Neural progenitor cell (in vitro differentiated cells): Measurements from ENCODE around the gene MOB1A. TPM values are rescaled to one million over a fixed set of nuclear protein-coding genes. Genes with fewer than 3 reads are reported as not detected.

ENCODE experiments used
- DNase-seq: peaks from one replicate; pipeline ENCODE4 v3.0.0-alpha.2; 2016; ENCODE audit warnings: low spot score
- H2AFZ ChIP-seq: fragments of 200-600 bp; sonication (generic); replicated peaks from 2 replicates; pipeline ENCODE4 v1.6.1; 2016; ENCODE audit warnings: antibody characterized with exemption
- H3F3A ChIP-seq: fragments of 200-600 bp; sonication (generic); 2 replicates; pipeline ENCODE4 v1.6.1; 2016; ENCODE audit warnings: antibody characterized with exemption, low read depth
- H3K27ac ChIP-seq: fragments of 200-600 bp; sonication (generic); 2 replicates; pipeline ENCODE4 v1.5.1; 2016; ENCODE audit warnings: mild to moderate bottlenecking
- H3K27me3 ChIP-seq: fragments of 200-600 bp; sonication (generic); 2 replicates; pipeline ENCODE4 v1.6.1; 2016; ENCODE audit warnings: mild to moderate bottlenecking, moderate library complexity
- H3K36me3 ChIP-seq: fragments of 200-600 bp; sonication (generic); 2 replicates; pipeline ENCODE4 v1.5.1; 2016
- H3K4me1 ChIP-seq: fragments of 200-600 bp; sonication (generic); 2 replicates; pipeline ENCODE4 v1.6.1; 2016; ENCODE audit warnings: mixed run types
- H3K4me2 ChIP-seq: fragments of 200-600 bp; sonication (generic); 2 replicates; pipeline ENCODE4 v1.6.1; 2016
- H3K4me3 ChIP-seq: fragments of 200-600 bp; sonication (generic); 2 replicates; pipeline ENCODE4 v1.5.1; 2016
- H3K79me2 ChIP-seq: fragments of 200-600 bp; sonication (generic); 2 replicates; pipeline ENCODE4 v1.6.1; 2016; ENCODE audit warnings: low read depth
- H3K9ac ChIP-seq: fragments of 200-600 bp; sonication (generic); 2 replicates; pipeline ENCODE4 v1.6.1; 2016
- H3K9me3 ChIP-seq: fragments of 200-600 bp; sonication (generic); 2 replicates; pipeline ENCODE4 v1.5.1; 2016; ENCODE audit warnings: low read depth
- H4K20me1 ChIP-seq: fragments of 200-600 bp; sonication (generic); 2 replicates; pipeline ENCODE4 v1.6.1; 2016; ENCODE audit warnings: low read depth
- H3K27ac Mint-ChIP-seq: 3 replicates; pipeline ENCODE4 v1.8.0; 2021; ENCODE audit warnings: mixed read lengths
- H3K27me3 Mint-ChIP-seq: 2 replicates; pipeline ENCODE4 v1.8.0; 2022; ENCODE audit warnings: low read depth, mild to moderate bottlenecking, inconsistent platforms, moderate library complexity, mixed read lengths; ENCODE audit not compliant: insufficient read depth
- H3K36me3 Mint-ChIP-seq: 3 replicates; pipeline ENCODE4 v1.8.0; 2021; ENCODE audit warnings: mixed read lengths
- H3K4me1 Mint-ChIP-seq: 3 replicates; pipeline ENCODE4 v1.8.0; 2021; ENCODE audit warnings: mixed read lengths
- H3K4me3 Mint-ChIP-seq: 3 replicates; pipeline ENCODE4 v1.8.0; 2021; ENCODE audit warnings: mild to moderate bottlenecking, moderate library complexity, mixed read lengths
- H3K9me3 Mint-ChIP-seq: 3 replicates; pipeline ENCODE4 v1.8.0; 2020; ENCODE audit warnings: mixed read lengths
- EZH2 ChIP-seq: fragments of 200-600 bp; sonication (generic); IDR thresholded peaks from 2 replicates; pipeline ENCODE4 v1.6.1; 2017; ENCODE audit warnings: antibody characterized with exemption, mild to moderate bottlenecking, moderate library complexity
- EZH2phosphoT487 ChIP-seq: fragments of 200-600 bp; sonication (generic); IDR thresholded peaks from 2 replicates; pipeline ENCODE4 v1.6.1; 2017; ENCODE audit warnings: antibody characterized with exemption
- total RNA-seq: library from RNA; depleted of rRNA; stranded (reverse); fragments of >200 nt; gene quantifications from 2 replicates; pipeline ENCODE4 v1.2.3, GENCODE V29; 2015; ENCODE audit warnings: low replicate concordance
- TF ChIP-seq, protein P1 (sequence below): fragments of 200-600 bp; sonication (generic); IDR thresholded peaks from 2 replicates; pipeline ENCODE4 v1.5.1; 2017; ENCODE audit warnings: antibody characterized with exemption, mild to moderate bottlenecking

The MOB1A gene
- total RNA-seq, 1 donor from 2014 or later: 163 TPM

GRCh38 chr2:74110537-74110936 lies 68.1 kb downstream of the MOB1A start:
- no peak for DNase-seq
- no peak overlapping the region for H3K4me2 ChIP-seq
- no peaks in the 10 kb centered on the region for H3K9me3 ChIP-seq
- H3K79me2 ChIP-seq: no peaks in the 10 kb centered on the region
- TF ChIP-seq EZH2 (no peak), EZH2phosphoT487 (no peak)
- TF ChIP-seq, protein P1, sequence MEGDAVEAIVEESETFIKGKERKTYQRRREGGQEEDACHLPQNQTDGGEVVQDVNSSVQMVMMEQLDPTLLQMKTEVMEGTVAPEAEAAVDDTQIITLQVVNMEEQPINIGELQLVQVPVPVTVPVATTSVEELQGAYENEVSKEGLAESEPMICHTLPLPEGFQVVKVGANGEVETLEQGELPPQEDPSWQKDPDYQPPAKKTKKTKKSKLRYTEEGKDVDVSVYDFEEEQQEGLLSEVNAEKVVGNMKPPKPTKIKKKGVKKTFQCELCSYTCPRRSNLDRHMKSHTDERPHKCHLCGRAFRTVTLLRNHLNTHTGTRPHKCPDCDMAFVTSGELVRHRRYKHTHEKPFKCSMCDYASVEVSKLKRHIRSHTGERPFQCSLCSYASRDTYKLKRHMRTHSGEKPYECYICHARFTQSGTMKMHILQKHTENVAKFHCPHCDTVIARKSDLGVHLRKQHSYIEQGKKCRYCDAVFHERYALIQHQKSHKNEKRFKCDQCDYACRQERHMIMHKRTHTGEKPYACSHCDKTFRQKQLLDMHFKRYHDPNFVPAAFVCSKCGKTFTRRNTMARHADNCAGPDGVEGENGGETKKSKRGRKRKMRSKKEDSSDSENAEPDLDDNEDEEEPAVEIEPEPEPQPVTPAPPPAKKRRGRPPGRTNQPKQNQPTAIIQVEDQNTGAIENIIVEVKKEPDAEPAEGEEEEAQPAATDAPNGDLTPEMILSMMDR: no peak
- Mint-ChIP-seq H3K9me3 (peaks cover 4% of the 10 kb centered on the region), H3K27me3 (peaks cover 2% of the 10 kb centered on the region), H3K4me1 (peaks cover 2% of the 10 kb centered on the region), H3K4me3 (no peak overlapping the region), H3K36me3 (peaks cover 10% of the 10 kb centered on the region), H3K27ac (no peak overlapping the region)
- peaks cover 19% of the 10 kb centered on the region for H3K4me1 ChIP-seq
- no peaks in the 10 kb centered on the region for H3K27me3 ChIP-seq
- H2AFZ ChIP-seq: no peak overlapping the region
- H3F3A ChIP-seq: no peaks in the 10 kb centered on the region
- H3K27ac ChIP-seq: no peak overlapping the region
- H3K36me3 ChIP-seq: no peaks in the 10 kb centered on the region
- H3K4me3 ChIP-seq: no peak overlapping the region
- no peak overlapping the region for H3K9ac ChIP-seq
- no peaks in the 10 kb centered on the region for H4K20me1 ChIP-seq

DNA sequence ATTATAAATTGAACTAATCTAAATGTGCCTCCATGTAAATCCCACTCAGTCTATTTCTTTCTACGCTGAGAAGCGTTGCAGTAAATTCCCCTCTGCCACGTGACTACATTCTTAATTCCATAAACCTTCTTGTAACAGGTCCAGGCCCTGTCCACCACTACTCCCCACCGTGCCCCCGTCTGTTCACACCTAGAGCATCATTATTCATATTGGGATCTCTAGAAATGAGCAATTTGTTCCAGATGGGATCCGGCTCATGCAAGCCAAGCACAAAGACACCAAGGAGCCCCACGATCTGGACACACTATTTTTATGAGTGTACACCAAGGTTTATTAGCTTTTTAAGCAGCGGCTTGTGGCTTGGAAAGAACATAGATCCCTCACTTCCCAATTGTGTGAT lies 69.1 kb downstream of the MOB1A start:
- Mint-ChIP-seq H3K27ac (no peak overlapping the region), H3K4me3 (no peak overlapping the region), H3K36me3 (peaks cover 12% of the 10 kb centered on the region), H3K27me3 (peaks cover 2% of the 10 kb centered on the region), H3K4me1 (peaks cover 2% of the 10 kb centered on the region), H3K9me3 (peaks cover 4% of the 10 kb centered on the region)
- no peaks in the 10 kb centered on the region for H3K27me3 ChIP-seq
- no peak for TF ChIP-seq EZH2phosphoT487
- TF ChIP-seq EZH2: no peak
- TF ChIP-seq, protein P1: no peak
- H3K27ac ChIP-seq: no peak overlapping the region
- no peak overlapping the region for H3K4me2 ChIP-seq
- no peaks in the 10 kb centered on the region for H3K79me2 ChIP-seq
- no peak overlapping the region for H3K4me3 ChIP-seq
- DNase-seq: no peak
- H3K4me1 ChIP-seq: peaks cover 19% of the 10 kb centered on the region
- no peaks in the 10 kb centered on the region for H3F3A ChIP-seq
- no peak overlapping the region for H3K9ac ChIP-seq
- H2AFZ ChIP-seq: no peak overlapping the region
- H4K20me1 ChIP-seq: no peaks in the 10 kb centered on the region
- H3K9me3 ChIP-seq: no peaks in the 10 kb centered on the region
- no peaks in the 10 kb centered on the region for H3K36me3 ChIP-seq

- Histone ChIP-seq H3K27ac (no peak overlapping the region), H3F3A (no peaks in the 10 kb centered on the region), H3K4me1 (peaks cover 19% of the 10 kb centered on the region), H3K79me2 (no peaks in the 10 kb centered on the region), H3K4me2 (peak overlapping the region; percentile 64), H3K27me3 (no peaks in the 10 kb centered on the region), H3K9me3 (no peaks in the 10 kb centered on the region), H2AFZ (no peak overlapping the region), H3K4me3 (no peak overlapping the region), H3K36me3 (no peaks in the 10 kb centered on the region), H3K9ac (no peak overlapping the region), H4K20me1 (no peaks in the 10 kb centered on the region)
- Mint-ChIP-seq H3K36me3 (peaks cover 23% of the 10 kb centered on the region), H3K9me3 (no peaks in the 10 kb centered on the region), H3K4me1 (peaks cover 2% of the 10 kb centered on the region), H3K27ac (no peak overlapping the region), H3K27me3 (peaks cover 5% of the 10 kb centered on the region), H3K4me3 (no peak overlapping the region)
- peak; percentile 41 for DNase-seq
- TF ChIP-seq, protein P1: no peak
- TF ChIP-seq EZH2phosphoT487: no peak
- no peak for TF ChIP-seq EZH2
Observed at GRCh38 chr2:74107071-74107470, 71.6 kb downstream of the MOB1A start.
